NCI-H2081 (cell line): ENCODE measurements around the gene RYR2.
"Not testable (repeated sequence)": the region's sequence is repeated elsewhere in the genome, so short reads cannot be mapped to it uniquely, and the experiment has no call there.

Experiments used
- DNase-seq, 2 experiments: peaks; one replicate each; lab custom pipeline; 2025; lab: John Stamatoyannopoulos, UW

Gene RYR2

DNA sequence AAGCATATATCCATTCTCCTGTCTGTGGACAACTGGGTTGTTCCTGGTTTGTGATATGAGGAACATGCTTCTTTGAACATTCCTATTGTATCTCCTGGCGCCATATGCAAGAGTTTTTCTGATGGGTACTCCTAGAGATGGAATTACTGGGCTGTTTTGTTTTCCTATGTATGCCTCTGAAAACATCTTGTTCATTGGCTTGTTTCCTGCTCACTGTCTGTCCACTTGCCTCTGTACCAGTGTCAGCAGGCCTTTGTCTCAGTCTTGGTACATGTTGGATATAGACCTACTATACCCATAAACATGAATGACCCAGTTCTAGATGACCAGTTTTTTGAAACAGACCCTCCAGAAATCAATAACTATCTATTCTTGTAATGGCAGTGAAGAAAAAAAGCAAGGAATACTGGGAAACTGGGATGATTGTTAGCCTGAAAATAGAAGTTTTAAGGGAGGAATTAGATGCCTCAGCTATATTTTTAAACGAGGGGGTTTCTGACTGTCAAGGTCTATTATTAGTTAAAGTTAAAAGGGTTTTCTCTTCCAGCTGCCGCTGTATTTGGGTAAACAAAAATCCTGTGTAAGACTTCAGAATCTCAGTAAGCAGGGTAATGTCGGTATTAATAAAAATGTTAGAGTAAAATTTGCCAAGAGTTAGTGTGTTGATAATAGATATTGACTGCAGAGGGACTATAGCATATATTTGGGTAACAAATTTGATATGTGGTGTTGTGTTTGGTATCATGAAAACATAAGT is 103.6 kb downstream of the RYR2 start:
- DNase-seq: no peak

- no peak for DNase-seq
Measured at GRCh38 chr1:237146241-237146640, 104.3 kb downstream of the RYR2 start.

DNA sequence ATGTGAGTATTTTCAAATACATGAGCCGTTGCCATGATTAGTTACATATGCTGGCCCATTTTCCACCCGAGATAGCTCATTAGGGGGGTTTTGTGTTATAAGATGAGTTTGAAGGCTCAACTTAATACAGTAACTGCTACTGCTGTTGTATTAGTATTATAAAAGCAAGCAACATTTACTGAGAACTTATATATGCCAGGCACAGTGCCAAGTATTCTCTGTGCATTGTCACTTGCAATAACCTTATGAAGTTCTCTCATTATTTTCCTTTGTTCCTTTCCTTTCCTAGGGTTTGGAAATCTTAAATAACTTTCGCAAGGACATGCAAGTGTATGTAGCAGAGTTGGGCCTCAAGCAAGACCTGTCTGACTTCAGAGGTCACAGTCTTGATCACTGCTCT is 107.9 kb downstream of the RYR2 start:
- DNase-seq: no peak

GRCh38 chr1:237151979-237152378 is 110.0 kb downstream of the RYR2 start:
- not testable (repeated sequence) for DNase-seq

DNA sequence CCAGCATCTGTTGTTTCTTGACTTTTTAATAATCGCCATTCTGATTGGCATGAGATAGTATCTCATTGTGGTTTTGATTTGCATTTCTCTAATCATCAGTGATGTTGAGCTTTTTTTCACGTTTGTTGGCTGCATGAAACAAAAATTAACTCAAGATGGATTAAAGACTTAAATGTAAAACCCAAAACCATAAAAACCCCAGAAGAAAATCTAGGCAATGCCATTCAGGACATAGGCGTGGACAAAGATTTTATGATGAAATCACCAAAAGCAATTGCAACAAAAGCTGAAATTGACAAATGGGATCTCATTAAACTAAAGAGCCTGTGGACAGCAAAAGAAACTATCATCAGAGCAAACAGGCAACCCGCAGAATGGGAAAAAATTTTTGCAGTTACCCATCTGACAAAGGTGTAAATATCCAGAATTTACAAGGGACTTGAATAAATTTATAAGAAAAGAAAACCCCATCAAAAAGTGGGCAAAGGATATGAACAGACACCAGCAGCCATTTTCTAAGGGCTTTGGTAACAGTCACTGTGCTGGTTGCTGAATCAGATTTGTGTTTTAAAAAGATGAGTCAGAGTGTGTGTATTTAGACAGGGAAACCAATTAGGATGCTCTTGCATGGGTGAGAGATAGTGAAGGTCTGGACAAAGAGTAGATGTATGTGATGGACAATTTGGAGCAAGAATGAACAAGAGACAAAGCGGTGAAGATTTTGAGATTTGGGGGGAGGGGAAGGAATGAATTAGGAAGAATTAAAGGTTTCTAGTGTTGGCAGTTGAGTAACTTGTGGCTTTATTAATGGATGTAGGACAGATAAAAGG is 110.7 kb downstream of the RYR2 start:
- DNase-seq: no peak

DNA sequence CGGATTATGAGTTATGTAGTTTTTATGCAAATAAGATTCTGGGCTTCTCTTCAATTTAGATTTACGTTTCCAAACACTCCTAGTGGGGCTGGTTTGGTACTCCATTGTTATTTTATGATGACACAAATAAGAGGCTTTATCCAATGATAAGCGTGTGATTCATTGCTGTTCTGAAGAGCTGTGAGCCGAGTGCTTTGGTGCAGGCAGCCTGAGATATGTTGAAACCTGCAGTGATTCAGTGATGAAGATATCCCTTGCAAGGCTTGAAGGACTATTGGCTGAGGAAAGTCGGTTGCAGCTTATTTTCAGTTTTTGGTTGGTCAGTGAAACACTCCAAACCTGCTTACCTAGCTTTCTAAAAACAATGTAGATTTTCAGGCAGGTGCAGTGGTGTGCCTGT is 112.2 kb downstream of the RYR2 start:
- DNase-seq: no peak

DNA sequence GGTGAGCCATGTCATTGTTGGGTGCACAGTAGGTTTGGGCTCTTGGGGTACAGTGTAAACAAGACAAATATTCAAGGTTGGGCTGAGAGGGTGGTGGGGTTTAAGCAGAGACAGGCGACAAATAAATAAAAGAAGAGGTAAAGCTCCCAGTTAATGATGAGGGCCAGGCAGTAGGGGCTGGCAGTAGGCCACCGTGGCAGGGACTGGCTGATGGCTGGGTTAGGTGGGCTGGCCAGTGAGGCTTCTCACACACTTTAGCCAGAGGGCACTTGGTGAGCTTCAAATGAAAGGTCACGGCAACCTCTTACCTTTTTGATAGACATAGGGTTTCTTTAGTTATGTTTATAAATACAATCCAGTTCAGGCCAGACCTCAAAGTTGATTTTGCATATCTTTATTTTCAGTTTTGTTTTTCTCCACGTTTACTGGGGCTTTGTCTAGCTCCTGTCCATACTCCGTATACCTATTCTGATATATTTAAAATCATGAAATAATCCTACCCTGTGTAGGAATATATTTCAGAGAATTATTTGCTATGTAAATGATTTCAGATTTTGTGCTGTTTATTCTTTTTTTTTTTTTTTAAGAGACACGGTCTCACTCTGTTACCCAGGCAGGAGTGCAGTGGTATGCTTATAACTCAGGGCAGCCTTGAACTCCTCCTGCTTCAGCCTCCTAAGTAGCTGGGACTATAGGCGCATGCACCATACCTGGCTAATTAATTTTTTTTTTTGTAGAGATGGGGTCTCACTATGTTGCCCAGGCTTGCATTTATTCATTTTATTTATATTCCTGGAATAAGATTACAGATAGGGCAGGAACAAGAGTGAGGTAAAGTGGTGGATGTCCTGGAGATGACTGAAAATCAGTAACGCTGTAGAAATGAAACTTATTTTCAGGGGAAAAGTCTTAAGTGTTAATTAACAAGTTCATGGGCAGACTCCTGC is 122.7 kb downstream of the RYR2 start:
- no peak for DNase-seq

GRCh38 chr1:237166086-237166485 is 124.1 kb downstream of the RYR2 start:
- DNase-seq: no peak

DNA sequence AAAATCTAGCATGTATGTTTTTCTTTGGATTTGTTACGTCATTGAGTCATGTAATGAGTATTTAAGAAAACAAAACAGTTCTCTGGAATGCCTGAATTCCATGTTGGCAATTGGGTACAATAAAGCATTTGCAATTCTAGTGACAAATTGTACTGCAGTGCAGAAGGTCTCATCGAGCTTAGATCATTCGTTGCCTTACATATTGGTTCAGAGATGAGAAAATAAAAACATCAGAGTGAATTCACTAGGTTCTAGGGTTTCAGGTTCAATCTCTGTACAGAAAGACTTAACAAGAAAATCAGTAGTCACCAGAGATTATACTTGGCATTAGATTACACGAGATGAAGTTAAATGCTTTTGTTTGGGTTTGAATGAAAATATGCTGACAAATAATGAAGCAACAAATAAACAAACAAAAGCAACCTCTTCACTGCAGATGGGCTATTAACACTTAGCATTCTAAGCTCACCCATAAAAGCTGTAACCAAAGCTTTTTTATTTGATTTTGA is 124.7 kb downstream of the RYR2 start:
- DNase-seq: no peak

GRCh38 chr1:237170149-237170548 is 128.2 kb downstream of the RYR2 start:
- DNase-seq: peak in 1 of 2 experiments; percentile 7

DNA sequence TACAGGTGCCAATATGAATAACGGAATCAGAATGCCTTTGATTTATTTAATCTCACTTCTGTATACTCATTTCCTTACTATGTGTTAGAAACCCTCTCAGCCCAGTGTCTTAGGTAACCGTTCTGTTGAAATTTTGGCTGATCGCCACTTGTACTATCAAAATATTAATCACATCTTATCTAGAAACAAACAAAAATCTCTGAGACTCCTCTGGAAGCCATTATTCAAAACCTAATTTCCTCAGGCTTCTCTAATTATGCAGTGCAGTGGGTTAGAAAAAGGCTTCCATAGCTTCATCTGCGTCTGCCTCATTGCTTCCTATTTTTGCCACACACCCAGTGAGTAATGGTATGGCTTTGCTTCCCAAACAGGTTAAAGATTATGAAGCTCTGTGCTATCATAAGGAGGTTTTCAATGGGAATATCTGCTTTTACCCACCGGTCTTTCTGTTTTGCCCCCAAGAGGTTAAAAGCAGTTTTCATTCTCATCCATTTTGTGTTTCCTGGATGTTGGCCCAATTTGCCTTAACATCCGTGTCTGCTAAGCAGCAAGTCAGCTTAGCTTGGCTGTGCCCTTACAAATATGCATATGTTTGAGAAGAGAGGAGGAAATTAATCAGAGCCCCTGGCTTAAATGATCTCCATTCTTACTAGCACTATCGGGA is 129.6 kb downstream of the RYR2 start:
- DNase-seq: peak in 1 of 2 experiments; percentile 7

DNA sequence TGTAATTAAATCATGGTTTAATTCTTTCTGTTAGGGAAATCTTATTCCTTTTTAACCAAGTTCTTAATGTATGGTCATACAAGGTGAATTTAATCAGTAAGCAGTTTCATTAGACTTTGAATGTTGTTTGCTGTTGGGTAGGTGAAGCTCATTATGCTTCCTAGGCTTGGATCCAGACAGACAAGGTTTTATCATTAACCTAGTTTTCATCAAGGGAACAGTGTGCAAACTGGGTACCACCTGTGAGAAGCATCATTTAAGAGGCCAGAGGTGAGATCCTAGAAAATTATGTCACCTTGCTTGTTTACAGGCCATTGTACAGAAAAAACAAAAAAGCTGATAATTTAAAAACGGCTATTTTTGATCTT is 130.1 kb downstream of the RYR2 start:
- no peak for DNase-seq

GRCh38 chr1:237179503-237179902 is 137.5 kb downstream of the RYR2 start:
- no peak for DNase-seq

DNA sequence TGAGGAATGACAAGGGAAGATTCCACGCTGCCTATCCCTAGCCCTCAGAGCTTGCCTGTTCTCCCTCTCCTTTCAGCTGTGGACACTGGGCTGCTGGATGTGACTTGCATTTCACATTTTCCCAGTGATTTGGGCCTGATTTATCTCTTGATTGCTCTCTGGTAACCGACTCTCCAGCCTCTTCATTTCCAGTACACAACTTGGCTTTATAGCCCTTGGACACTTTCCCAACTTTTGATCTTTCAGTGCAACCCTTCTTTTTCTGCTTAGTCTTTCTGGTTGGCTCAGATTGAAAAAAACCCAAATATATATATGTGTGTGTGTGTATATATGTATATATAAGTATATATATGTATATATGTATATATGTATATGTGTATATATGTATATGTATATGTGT is 138.3 kb downstream of the RYR2 start:
- no peak for DNase-seq

GRCh38 chr1:237181743-237182317 is 139.8 kb downstream of the RYR2 start:
- DNase-seq: no peak

DNA sequence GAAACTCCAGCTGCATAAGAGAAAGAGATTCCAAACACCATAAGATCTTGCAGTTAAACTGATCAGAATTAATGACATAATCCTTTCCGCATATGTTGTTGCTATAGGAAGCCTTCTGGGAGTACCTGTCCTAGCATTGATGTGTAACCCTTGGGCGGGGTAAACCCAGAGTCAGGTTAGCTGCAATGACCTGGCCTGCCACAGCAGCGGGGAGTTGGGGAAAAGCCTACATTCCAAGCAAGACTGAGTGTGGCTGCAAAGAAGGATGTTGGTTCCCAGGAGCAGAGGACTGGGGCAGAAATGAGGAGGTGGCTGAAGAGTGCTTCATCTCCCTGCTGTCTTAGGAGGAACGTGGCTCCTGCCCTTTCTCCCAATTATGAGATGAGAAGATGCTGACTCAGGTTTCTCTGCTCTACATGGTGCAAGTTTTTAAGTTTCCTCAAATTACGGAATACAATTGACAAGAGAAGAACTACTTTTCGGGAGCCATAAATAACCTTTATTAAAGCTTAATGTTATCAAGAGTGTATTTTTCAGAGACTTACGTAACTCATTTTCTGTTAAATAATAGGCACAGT is 142.1 kb downstream of the RYR2 start:
- DNase-seq: no peak

DNA sequence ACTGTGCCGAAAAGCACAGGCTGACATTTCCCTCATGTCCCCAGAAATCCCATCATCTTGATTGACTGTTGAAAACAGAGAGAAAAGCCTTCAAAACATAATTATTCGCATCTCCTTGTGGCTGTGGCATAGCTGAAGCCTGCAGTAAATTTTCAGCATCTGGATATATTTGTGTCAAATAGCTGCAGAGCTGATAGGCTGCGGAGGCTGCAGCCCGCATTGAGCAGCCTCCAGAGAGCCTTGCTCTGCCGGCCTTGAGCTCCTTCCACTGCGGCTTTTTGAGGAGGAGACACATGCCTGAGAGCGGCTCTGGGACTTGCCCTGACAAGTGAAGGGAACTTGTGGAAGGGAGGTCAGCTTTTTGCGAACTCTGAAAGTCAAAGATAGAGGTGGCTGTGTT is 144.7 kb downstream of the RYR2 start:
- no peak for DNase-seq

DNA sequence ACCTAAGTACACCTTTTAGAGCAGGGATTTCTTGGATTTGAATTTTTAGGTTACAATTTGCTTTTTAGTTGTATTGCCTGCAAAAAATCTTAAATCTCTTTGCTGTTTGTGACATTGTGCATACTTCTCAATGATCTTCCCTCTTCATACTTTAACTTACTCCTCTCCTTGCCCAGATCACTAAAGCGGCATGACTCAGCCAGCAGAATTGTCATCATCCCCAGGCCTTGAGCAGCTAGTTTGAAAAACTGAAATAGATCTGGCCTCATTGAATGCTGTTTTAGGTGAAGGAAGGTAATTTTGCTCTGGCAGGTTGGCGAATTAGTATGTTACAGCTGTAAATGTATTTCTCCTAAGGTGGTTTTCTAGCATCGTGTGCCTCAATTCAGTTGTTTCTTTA is 145.9 kb downstream of the RYR2 start:
- DNase-seq: no peak

- DNase-seq: no peak
Measured at GRCh38 chr1:237191403-237191802, 149.4 kb downstream of the RYR2 start.

DNA sequence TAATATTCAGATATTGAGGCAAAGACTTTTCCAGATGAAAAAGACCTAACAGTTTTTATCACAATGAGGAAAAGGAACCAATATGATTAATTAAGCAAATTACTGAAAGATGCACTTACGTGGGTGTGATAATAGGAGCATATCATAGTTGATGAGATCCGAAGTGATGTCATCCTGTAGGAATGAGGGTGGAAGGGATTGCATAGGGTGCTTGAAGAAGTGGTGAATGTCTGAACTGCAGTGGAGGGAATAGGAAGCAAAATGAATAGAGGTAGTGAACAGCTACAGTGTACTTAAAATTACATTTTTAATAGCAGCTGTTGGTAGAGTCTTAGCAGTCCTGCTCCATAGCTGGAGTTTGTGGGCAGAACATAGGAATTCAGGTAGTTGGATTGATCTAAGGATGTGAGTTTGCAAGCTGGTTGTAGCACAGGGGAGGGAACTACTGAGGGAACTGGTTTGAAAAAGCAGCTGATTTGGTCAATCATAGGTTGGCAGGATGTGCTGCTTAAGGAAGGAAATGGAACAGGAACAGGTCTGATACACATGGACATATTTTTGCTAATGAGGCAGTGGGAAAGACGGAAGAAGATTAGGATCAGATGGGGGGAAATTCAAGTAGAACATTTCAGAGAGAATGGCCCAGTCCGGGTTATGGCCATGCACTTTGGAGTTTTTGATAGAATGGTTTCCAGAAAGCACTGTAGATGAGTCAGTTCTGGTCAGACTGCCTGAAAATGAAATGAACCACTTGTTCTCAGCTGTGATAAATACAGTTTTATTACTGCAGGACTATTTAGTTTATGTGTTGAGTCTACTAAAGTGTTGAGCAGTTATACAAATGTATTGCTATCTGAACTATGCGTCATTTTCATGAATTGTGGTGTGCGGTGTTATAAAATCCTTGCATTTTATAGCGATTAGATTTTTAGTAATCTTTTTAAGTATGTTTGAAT is 155.8 kb downstream of the RYR2 start:
- no peak for DNase-seq
